ENCODE data around the gene CDC25B.
"Not testable (repeated sequence)": the region's sequence is repeated elsewhere in the genome, so short reads cannot be mapped to it uniquely, and the experiment has no call there.

CDC25B gene

DNA sequence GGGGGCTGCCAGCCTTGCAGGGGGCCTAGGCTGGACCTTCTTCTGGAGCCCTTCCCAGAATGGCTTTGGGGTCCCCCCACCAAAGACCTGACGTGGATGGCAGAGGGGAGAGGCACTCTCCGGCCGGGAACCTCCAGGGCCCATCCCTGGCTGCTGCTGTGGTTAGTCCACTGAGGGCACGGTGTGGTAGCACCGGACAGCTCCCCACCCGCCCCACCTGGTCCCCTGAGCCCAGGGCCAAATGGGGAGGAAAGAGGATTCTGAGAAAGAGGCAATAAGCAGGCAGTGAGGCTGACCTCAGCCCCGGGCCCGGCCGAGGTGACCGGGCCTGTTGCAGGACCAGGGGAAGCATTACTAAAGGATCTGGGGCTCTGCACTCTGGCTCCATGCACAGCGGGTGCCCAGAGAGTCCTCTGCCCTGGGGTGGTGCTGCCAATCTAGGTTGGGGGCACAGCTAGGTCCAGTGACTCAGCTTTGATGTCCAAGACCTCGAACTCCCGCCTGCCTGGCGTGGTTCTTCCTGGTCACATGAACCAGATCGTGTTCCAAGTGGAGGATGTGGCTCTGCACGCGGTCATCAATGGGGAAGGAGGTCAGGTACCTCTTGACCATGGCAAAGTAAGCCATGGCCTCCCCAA lies 11.8 kb upstream of the CDC25B start:
- H3K27ac ChIP-seq = no peak overlapping the region
- no peak for DNase-seq (ENCODE audit: low read depth, low spot score)

DNA sequence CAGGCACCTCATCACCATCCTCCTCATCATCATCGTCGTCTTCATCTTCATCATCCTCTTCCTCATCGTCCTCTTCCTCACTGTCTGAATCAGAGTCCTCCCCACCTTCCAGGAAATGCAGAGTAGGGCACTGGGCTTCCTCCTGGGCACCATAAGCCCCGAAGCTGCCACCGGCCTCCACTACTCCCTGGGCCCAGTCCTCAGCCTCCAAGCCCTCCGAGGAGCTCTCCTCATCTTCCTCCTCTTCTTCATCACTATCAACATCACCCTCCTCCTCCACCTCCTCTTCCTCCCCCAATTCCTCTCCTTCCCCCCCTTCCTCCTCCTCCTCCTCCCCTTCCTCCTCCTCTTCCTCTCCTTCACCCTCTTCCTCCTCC lies 11.3 kb upstream of the CDC25B start:
- H3K27ac ChIP-seq = no peak overlapping the region
- no peak for DNase-seq (ENCODE audit: low read depth, low spot score)

DNA sequence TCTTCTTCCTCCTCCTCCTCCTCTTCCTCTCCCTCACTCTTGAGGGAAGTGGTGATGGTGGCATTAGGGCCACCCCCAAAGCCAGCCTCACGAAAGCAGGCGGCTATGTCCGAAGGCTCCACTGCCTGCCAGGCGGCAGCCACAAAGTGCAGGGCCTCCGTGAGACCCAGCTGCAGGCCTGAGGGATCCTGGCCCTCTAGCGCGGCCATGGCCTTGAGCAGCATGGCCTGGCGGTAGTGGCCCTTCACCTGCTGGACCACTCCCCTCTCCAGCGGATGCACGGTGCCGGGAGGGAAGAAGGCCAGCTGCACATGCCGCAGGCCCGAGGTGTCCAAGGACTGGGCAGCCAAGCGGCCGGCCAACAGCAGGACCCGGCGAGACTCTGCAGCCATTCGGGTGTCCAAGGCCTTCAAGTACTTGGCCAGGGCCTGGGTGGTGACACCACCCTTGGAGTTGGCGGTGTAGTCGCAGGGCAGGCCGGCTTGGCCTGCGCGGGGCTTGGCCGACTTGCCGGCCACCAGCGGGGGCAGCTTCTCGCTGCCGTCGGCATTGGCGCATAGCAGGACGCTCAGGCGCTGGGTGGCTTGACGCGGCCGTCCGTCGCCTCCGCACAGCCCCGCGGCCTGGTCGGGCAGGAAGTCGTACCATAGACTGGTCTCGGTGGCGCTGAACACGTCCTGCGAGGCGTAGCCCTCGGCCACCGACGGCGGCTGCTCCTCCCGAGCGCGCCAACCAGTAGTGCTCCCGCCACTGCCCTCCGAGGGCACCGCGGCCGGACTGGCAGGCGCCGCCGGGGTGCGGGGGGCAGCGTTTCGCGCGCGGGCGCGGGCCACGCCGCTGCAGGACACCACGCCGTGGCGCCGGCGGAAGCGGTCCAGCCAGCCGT lies 10.6 kb upstream of the CDC25B start:
- no peak for DNase-seq (ENCODE audit: low read depth, low spot score)
- peak overlapping the region; percentile 43 for H3K27ac ChIP-seq

DNA sequence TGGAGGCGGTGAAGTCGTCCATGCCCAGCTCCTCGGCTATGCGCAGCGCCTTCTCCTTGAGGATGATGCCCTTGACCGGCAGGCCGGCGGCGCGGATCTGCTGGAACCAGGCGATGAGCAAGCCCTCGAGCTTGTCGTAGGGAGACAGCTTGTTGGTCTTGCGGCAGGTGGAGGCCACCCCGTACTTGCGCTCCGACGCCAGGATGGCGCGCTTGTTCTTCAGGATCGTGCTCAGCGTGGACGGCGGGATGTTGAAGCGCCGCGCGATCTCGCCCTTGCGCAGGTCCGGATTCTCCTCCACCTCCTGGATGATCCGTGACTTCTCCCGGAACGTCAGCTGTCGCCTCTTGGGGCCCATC lies 10.0 kb upstream of the CDC25B start:
- peak overlapping the region; percentile 43 for H3K27ac ChIP-seq
- no peak for DNase-seq (ENCODE audit: low read depth, low spot score)

DNA sequence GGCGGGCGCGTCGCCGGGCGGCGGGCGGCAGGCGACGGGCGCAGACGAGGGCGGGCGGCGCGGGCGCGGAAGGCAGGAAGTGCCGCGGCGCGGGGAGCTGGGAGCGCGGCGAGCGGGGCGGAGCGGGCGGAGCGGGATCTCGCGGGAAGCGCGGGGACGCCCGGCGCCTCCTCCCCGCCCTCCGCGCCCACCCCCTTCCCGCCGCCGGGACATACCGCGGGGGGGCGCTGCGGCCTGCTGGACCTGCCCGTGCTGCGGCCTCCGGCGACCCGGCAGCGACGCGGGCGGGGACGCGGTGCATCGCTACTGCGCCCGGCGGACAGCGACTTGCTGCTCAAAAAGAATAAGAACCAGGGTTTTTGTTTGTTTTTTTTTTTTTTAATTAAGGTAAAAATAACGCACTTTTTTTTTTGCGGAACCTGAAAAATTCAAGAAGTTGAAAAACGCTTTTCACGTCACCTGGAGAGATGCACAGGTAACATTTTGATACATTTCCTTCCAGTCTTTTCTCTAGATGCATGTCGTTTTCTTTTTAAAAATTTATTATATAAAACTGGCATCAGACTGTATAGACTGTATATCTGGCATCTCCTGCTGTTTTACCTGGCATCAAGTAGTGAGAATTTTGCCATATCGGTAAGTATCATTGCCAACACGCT lies 9.3 kb upstream of the CDC25B start, which contains the start of gene CENPB:
Gene CENPB, minus strand, starts transcription at position 76 of the 659 bp plus-strand sequence. CDS start 257 bp downstream, outside the sequence.
- DNase-seq (ENCODE audit: low read depth, low spot score) = no peak

DNA sequence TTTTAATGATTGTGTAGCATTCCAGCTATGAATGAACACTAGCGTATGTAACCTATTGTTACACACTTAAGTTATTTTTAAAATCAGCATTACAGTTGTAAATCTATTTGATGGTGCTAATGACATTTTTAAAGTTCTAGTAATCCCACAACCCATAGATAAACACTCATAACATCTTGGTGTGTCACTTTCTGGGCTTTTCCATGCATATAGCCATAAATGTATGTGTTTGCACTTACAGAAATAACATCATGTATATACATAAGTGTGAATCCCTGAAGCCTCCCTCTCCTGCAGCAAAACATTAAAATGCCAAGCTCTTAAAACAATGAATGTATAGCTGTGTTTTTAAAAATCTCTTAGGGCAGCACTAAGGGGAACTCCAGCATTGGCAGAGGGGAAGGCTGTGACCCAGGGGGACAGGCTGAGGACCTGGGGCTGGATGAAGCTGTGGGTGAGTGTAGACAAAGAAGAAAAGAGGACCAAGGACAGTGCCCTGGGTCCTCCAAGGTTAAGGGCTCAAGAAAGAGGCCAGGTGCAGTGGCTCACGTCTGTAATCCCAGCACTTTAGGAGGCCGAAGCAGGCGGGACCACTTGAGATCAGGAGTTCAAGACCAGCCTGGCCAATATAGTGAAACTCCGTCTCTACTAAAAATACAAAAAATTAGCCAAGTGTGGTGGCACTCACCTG lies 8.6 kb upstream of the CDC25B start:
- DNase-seq (ENCODE audit: low read depth, low spot score) = no peak
- H3K27ac ChIP-seq = no peak overlapping the region

More for the DNA sequence above, 9.3 kb upstream of the CDC25B start, which contains the start of gene CENPB:
- H3K27ac ChIP-seq = peak within 1 kb of the TSS; percentile 43

DNA sequence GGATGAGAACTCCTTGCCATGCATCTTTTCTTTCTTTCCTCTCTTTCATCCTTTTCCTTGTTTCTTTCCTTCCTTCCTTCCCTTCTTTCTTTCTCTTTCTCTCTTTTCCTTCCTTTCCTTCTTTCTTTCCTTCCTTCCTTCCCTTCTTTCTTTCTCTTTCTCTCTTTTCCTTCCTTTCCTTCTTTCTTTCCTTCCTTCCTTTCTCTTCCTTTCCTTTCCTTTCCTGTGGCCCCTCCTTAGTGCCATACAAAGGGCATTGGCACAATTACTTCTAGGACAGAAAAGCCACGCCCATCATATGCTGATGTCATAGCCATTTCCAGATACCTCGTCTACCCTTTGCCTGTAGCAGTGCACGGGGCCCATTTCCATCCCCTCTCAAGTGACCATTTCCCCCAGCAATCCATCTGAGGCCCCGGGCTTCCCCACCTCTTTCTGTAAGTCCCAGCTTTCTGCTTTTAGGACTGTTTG lies 7.4 kb upstream of the CDC25B start:
- H3K27ac ChIP-seq = no peak overlapping the region
- DNase-seq (ENCODE audit: low read depth, low spot score) = no peak

DNA sequence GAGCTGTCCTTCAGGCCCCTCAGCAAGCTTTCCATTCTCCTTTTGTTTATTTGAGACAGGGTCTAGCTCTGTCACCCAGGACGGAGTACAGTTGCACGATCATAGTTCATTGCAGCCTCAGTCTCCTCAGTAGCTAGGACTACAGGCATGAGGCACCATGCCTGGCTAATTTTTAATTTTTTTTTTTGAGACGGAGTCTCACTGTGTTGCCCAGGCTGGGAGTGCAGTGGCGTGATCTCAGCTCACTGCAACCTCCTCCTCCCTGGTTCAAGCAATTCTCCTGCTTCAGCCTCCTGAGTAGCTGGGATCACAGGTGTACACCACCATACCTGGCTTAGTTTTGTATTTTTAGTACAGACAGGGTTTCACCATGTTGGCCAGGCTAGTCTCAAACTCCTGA lies 6.9 kb upstream of the CDC25B start:
- not testable (repeated sequence) for H3K27ac ChIP-seq

DNA sequence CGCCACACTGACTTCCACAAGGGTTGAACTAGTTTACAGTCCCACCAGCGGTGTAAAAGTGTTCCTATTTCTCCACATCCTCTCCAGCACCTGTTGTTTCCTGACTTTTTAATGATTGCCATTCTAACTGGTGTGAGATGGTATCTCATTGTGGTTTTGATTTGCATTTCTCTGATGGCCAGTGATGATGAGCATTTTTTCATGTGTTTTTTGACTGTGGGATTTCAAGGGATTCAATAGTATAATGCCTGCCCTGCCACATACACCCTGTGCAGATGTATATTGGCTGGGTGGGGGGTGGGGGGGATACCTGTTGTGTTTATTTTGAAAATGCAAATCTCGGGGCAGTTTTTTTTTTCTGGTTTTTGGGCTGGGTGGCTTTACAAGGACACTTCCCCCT lies 1.9 kb upstream of the CDC25B start:
- not testable (repeated sequence) for DNase-seq (ENCODE audit: low read depth, low spot score); H3K27ac ChIP-seq

More for the DNA sequence above, 6.9 kb upstream of the CDC25B start:
- not testable (repeated sequence) for DNase-seq (ENCODE audit: low read depth, low spot score)

DNA sequence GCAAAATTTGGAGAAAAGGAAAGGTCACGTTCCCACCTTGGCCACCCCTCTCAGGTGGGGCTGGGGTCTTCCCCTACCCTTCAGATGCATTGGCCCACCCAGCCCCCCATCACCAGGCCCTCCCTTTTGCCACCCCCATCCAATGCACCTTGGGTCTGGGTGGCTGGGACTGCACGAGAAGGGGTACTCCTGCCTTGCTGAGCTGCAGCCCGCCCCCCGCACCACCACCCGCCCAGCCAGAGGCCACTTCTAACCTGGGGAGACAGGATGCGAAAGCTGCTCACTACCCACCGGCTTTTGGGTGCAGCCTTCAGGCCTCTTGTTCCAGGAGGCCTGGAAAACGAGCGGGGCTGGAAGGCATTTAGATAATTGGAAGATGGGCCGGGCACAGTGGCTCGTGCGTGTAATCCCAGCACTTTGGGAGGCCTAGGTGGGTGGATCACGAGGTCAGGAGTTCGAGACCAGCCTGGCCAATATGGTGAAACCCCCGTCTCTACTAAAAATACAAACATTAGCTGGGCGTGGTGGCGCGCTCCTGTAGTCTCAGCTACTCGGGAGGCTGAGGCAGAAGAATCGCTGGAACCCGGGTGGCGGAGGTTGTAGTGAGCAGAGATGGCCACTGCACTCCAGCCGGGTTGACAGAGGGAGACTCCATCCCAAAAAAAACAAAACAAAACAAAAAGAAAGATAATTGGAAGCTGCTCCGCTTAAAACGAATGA lies 1.2 kb upstream of the CDC25B start:
- DNase-seq (ENCODE audit: low read depth, low spot score) = no peak
- H3K27ac ChIP-seq = no peak overlapping the region

DNA sequence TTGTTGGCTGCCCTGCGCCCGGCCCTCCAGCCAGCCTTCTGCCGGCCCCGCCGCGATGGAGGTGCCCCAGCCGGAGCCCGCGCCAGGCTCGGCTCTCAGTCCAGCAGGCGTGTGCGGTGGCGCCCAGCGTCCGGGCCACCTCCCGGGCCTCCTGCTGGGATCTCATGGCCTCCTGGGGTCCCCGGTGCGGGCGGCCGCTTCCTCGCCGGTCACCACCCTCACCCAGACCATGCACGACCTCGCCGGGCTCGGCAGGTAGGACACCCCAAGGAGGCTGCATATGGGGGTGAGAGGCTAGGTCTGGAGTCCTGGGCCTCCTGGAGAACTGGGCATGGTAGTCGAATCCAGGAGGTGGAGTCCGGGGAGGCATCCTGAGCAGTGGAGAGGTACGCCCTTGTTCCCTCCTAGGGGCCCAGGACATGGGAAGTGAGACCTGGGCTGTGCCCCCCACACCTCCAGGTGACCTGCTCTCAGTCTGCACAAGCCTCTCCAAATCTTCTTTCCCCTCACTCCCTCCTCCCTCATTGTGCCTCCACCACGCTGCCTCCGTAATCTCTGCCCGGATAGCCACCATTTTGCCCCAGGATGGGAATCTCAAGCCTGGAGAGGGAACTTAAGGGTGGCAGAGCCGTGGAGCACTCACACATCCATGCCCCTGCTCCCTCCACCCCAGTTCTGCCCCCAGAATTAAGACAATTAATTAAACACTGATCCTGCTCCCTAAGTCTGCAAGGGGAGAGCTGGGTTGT lies 541 bp downstream of the CDC25B start:
- DNase-seq (ENCODE audit: low read depth, low spot score) = no peak
- no peak overlapping the region for H3K27ac ChIP-seq

DNA sequence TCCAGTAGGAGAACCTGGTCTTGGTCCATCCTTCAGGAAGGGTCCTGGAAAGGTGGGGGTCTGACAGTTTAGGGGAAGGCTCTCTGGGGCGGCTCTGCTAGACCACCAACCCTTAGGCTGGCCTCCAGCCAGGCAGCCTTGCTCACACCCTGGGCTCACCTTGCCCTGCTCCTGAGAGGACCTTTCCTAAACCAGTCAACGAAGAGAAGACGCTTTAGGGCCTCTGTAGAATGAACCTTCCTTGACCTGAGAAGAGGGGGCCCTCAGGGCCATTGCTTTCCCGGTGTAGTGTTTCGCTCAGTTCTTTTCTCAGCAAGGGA lies 1.1 kb downstream of the CDC25B start:
- DNase-seq (ENCODE audit: low read depth, low spot score) = no peak
- no peak overlapping the region for H3K27ac ChIP-seq

DNA sequence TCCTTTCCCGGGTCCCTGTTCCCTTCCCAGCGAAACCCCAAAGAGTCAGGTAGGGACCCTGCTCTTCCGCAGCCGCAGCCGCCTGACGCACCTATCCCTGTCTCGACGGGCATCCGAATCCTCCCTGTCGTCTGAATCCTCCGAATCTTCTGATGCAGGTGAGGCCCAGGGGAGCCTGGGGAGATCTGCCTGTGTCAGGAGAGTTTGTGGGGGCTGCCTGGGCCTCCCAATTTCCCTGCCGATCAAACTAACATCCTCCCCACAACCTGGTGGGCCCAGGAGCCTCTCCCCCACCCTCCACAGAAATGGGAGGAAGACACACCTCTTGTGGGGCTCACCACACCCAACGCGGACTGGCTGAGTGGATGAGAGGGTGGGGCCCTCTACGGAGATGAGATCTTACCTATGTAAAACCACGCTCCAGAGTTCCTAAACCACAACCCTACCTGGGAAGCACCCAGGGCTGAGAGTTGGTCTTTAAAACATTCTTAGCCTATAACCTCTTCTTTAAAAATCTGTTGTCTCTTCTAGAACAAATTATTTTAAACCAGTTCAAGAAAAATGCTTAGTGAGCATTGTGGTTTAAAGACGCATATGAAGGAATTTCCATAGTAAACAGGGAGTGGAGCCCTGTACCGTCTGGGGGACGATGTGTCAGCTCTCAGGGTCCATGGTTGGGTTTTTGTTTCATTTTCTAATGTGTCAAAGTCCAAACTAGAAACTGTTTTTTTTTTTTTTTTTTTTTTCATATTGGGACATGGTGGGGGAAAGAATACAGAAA lies 1.7 kb downstream of the CDC25B start:
- H3K27ac ChIP-seq = no peak overlapping the region
- DNase-seq (ENCODE audit: low read depth, low spot score) = no peak

DNA sequence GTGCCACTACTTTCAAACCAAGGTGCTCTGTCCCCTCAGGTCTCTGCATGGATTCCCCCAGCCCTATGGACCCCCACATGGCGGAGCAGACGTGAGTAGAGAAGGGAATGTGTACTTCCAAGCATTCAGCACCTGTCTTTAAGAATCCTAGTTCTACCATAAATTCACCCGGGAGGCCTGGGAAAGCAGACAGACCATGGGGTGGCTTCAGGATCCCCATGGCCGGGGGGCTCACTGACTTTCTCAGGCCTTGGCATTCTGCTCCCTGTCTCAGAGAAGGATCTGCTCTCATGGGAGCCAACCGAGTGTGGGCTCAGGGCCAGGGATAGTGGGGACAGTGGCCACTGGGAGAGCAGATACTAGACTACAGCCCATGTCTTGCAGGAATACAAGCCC lies 2.3 kb downstream of the CDC25B start:
- no peak overlapping the region for H3K27ac ChIP-seq
- no peak for DNase-seq (ENCODE audit: low read depth, low spot score)

DNA sequence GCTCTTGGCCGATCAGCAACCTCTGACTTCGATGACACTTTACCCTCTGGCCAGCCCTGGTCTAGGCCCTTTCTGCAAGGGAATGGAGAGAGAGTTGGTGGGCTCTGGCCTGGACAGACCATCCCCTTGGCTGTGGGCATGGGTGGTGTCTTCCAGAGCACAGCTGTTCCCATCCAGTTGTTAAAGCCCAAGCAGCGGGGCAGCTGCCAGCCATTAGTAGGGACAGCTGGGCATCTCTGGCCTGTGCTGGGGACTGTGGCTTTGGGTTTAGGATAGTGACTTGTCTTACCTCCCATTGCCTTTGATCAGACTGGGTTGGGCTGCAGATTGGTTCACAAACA lies 2.8 kb downstream of the CDC25B start:
- H3K27ac ChIP-seq = no peak overlapping the region
- no peak for DNase-seq (ENCODE audit: low read depth, low spot score)

DNA sequence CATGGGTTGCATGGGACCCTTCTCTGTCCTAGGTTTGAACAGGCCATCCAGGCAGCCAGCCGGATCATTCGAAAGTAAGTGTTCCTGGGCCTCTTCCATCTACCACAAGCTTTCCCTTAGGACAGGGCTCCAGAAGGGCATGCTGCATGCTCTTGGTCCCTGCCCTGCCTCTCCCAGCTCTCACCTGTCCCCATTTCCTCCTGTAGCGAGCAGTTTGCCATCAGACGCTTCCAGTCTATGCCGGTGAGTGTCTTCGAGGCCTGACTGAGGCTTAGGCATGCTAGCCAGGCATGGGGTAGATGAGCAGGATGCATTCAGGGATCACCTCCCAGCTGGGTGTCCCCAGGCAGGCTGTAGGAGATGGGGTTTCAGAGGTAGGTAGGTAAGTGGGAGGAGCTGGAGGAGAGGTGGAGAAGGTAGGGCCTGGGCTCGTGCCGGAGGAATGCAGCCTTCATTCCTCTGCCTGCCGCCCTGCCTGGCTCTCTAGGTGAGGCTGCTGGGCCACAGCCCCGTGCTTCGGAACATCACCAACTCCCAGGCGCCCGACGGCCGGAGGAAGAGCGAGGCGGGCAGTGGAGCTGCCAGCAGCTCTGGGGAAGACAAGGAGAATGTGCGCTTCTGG lies 4.3 kb downstream of the CDC25B start:
- DNase-seq (ENCODE audit: low read depth, low spot score) = no peak
- H3K27ac ChIP-seq = no peak overlapping the region

DNA sequence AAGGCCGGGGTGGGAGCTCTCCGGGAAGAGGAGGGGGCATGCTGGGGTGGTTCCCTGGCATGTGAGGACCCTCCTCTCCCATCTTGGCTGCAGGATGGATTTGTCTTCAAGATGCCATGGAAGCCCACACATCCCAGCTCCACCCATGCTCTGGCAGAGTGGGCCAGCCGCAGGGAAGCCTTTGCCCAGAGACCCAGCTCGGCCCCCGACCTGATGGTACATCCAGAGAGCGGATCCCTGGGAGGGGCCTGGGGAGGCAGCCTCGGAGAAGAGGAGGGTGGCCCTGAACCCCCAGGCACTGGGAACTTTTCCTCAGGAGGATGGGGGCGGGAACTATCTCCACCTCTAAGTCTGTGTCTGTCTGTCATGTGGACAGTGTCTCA lies 4.8 kb downstream of the CDC25B start:
- DNase-seq (ENCODE audit: low read depth, low spot score) = no peak
- H3K27ac ChIP-seq = no peak overlapping the region

DNA sequence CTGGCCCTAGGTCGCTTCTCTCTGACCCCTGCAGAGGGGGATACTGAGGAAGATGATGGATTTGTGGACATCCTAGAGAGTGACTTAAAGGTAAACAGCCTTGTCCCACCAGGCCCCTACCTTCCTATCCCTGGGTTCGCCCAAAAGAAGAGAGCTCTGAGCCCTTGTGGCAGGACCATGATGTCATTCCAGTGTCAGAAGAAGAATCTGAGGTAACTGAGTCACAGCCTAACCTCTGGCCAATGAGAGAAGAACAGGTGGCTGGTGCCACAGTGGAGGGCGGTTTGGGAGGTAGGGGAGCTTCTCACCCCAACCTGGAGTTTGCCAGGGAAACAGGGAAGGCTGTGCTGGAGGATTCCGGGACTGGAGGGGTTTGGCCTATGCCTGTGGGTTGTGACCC lies 5.2 kb downstream of the CDC25B start:
- DNase-seq (ENCODE audit: low read depth, low spot score) = no peak
- H3K27ac ChIP-seq = no peak overlapping the region
